ENCODE measurements around the gene LEO1.
A peak's percentile ranks its signal among the peaks of the same experiment; 100 is the strongest.

LEO1 gene

GRCh38 chr15:51924156-51925068 lies 47.2 kb downstream of the LEO1 start:
- no peak for DNase-seq

- peak; percentile 13 for DNase-seq
Measured at GRCh38 chr15:51917493-51917892, 54.1 kb downstream of the LEO1 start.

DNA sequence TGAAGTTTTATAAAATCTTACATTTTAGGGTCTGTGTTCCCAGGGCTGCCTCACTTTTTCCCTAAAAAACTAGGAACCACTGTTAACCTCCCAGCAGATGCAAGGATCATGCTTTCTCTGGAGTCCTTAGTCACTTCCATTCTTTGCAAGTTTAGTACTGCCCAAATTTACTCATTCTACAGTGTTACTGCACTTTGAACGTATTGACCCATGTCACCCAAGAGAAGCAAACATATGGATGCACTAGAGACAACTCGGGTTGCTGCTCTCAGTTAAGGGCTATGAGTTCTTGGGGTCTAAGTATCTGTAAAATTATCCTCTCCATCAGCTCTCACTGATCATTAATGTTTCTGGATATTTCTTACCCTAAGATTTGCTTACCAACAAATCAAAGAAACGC lies 59.0 kb downstream of the LEO1 start:
- DNase-seq: no peak

- no peak for DNase-seq
Measured at GRCh38 chr15:51909584-51909983, 62.0 kb downstream of the LEO1 start.

GRCh38 chr15:51908316-51908715 lies 63.3 kb downstream of the LEO1 start:
- DNase-seq: no peak

GRCh38 chr15:51907136-51907862 lies 64.3 kb downstream of the LEO1 start:
- no peak for DNase-seq

GRCh38 chr15:51904931-51905330 lies 66.6 kb downstream of the LEO1 start:
- DNase-seq: no peak

DNA sequence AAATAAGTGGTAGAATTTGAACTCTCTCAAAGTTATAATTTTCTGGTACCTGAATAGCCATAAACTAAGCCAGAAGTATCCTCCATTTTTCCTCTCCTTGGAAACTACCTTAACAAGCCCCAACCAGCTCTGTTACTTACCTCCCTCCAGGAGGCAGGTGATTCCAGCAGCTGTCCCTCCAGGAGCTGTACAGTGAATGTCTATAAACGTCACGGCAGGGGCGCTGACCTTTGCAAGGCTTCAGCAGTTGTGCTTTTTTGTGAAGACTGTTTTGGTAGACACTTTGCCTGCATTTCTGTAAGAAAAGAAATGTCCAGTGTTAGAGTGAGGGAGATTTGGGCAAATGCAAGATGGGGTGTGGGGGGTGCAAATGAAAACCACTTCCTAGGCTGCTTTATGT lies 67.2 kb downstream of the LEO1 start:
- no peak for DNase-seq

GRCh38 chr15:51889486-51889885 lies 82.1 kb downstream of the LEO1 start:
- DNase-seq: no peak

GRCh38 chr15:51888593-51889195 lies 82.9 kb downstream of the LEO1 start:
- no peak for DNase-seq
